Activated CD4-positive, alpha-beta T cell treated with anti-CD3 and anti-CD28 coated beads for 48 hours (primary cell): Measurements from ENCODE around the gene PHOX2A.
"Not testable (repeated sequence)": the region's sequence is repeated elsewhere in the genome, so short reads cannot be mapped to it uniquely, and the experiment has no call there.

Experiments used
- DNase-seq: peaks from one replicate; pipeline ENCODE4 v3.0.0-alpha.2; 2020

PHOX2A gene

DNA sequence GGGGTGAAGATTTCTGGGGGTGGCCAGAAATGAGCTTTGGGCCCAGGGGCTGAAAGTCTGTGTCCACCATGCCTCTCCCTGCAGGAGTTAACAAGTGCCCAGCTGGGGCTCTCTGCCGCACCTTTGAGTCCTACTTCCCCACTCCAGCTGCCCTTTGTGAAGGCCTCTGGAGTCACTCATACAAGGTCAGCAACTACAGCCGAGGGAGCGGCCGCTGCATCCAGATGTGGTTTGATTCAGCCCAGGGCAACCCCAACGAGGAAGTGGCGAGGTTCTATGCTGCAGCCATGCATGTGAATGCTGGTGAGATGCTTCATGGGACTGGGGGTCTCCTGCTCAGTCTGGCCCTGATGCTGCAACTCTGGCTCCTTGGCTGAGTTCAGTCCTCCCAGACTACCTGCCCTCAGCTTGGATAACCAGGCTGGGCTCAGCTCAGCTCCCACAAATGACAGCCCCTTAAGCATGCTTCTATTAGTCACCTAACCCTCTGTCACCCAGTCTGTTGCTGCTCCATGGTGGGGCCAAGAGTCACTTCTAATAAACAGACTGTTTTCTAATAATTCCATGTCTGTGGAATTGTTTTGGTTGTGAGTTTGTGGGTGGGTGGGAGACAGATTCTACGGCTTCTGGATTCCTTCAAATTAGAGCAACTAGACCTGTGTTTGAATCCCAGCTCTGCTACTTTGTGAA lies 22.4 kb downstream of the PHOX2A start:
- no peak for DNase-seq

- no peak for DNase-seq
Measured at GRCh38 chr11:72220696-72221363, 23.1 kb downstream of the PHOX2A start.

GRCh38 chr11:72218251-72218745 lies 25.7 kb downstream of the PHOX2A start:
- DNase-seq = no peak

- DNase-seq = no peak
Measured at GRCh38 chr11:72217841-72218240, 26.1 kb downstream of the PHOX2A start.

DNA sequence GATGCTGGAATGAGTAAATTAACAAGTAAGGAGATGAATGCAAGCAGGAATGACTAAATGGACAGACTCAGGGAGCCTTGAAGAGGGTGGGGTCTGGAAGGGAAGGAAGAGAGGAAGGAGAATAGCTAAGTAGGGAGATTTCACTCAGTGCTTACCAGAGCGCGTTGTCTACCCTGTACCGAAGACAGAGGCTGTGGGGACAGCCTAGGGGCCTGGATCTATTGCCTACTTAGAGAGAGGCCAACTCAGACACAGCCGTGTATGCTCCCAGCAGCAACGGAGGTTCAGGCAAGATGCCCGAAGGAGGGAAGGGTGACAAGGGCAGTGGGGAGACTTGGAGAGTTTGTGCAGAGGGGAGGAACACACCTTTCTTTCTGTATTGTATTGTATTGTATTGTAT lies 27.3 kb downstream of the PHOX2A start, which contains the start of gene FOLR2:
TSS of gene FOLR2 (plus strand) at position 157 of the 400 bp plus-strand sequence. CDS start 1,791 bp downstream, outside the sequence.
- DNase-seq = no peak

DNA sequence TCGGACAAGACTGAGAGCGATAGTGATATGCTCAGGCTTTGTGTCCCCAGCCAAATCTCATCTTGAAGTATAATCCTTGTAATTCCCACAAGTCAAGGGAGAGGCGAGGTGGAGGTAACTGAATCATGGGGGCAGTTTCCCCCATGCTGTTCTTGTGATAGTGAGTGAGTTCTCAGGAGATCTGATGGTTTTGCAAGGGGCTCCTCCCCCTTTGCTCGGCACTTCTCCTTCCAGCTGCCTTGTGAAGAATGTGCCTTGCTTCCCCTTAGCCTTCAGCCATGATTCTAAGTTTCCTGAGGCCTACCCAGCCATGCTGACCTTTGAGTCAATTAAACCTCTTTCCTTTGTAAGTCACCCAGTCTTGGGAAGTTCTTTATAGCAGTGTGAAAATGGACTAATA lies 34.9 kb downstream of the PHOX2A start:
- DNase-seq = no peak

DNA sequence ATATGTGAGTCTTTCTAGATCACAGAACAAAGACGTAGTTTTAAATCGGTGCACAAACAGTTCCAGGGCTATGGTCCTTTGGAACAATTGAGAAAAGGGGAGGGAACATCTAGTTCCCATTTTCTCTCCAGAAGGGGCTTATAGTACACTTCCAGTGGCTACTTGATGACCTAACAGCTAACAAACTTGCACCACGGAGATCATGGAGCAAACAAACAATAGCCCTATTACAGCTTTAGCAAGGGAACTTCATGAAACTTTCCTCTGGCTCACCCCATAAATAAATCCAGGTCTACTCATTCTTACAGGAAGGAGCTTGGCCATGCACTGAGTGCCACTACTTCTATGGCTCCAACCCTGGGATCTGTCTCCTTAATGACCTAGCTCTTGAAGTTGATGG lies 35.7 kb downstream of the PHOX2A start:
- DNase-seq = no peak

- not testable (repeated sequence) for DNase-seq
Measured at GRCh38 chr11:72206794-72207193, 37.2 kb downstream of the PHOX2A start.

DNA sequence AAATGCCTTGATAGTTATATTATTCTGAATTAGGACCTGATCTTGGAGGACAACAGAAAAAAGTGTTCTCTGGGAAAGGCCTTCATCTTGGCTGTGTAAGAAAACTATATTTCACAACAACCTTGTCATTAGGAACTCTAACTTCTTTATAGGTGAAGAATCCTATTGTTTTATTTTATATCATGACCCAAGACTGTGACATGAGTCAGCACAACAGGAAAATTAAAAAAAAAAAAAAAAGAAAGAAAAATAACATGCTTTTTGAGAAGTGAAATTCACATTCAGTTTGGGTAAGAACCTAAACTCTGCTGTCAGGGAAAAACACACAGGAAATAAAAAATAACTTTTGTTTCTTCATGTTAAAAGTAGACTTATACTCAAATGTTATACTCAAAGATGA lies 39.1 kb downstream of the PHOX2A start:
- no peak for DNase-seq

DNA sequence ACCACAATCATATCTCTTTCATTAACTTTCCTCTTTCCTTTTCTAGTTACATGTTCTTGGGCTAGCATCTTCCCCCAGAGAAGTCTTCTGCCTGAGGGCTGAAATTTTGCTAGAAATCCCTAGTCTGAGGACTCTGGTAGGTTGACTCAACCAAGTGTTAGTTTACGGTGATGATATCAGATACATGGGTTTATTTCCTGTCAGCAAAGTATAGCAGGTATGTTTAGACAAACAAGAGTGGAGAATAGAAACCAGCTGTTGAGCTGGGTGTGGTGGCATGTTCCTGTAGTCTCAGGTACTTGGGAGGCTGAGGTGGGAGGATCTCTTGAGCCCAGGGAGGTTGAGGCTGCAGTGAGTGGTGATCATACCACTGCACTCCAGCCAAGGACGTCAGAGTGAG lies 40.8 kb downstream of the PHOX2A start:
- no peak for DNase-seq

DNA sequence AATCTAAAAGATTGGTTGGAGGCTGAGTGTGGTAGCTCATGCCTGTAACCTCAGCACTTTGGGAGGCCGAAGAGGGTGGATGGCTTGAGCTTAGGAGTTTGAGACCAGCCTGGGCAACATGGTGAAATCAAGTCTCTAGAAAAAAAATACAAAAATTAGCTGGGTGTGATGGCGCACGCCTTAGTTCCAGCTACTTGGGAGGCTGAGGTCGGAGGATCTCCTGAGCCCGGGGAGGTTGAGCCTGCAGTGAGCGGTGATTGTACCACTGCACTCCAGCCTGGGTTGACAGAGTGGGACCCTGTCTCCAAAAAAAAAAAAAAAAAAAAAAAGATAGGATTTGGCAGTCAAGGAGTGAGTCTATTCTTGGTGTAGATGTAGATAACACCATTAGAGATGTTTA lies 41.4 kb downstream of the PHOX2A start:
- DNase-seq = no peak

DNA sequence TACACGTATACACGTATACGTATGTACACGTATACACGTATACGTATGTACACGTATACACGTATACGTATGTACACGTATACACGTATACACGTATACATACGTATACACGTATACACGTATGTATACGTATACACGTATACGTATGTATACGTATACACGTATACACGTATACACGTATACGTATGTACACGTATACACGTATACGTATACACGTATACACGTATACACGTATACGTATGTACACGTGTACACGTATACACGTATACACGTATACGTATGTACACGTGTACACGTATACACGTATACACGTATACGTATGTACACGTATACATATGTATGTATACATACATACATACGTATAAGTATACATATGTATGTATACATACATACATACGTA lies 42.5 kb downstream of the PHOX2A start:
- DNase-seq = not testable (repeated sequence)

DNA sequence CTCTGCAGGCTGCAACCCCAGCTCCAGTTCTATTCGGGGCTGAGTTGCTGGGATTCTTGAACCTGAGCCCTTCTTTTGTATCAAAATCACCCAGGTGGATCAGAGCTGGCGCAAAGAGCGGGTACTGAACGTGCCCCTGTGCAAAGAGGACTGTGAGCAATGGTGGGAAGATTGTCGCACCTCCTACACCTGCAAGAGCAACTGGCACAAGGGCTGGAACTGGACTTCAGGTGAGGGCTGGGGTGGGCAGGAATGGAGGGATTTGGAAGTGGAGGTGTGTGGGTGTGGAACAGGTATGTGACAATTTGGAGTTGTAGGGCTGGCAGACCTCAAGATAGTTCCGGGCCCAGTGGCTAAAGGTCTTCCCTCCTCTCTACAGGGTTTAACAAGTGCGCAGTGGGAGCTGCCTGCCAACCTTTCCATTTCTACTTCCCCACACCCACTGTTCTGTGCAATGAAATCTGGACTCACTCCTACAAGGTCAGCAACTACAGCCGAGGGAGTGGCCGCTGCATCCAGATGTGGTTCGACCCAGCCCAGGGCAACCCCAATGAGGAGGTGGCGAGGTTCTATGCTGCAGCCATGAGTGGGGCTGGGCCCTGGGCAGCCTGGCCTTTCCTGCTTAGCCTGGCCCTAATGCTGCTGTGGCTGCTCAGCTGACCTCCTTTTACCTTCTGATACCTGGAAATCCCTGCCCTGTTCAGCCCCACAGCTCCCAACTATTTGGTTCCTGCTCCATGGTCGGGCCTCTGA lies 48.3 kb downstream of the PHOX2A start:
- no peak for DNase-seq

- DNase-seq = no peak
Measured at GRCh38 chr11:72191961-72192381, 52.0 kb downstream of the PHOX2A start, which contains the start of gene FOLR1. Gene FOLR1, plus strand, starts transcription at chr11:72192140. Its CDS starts 34 bp downstream, at chr11:72192174.

- no peak for DNase-seq
Measured at GRCh38 chr11:72190631-72191071, 53.3 kb downstream of the PHOX2A start.

- no peak for DNase-seq
Measured at GRCh38 chr11:72189455-72190250, 54.3 kb downstream of the PHOX2A start.
